Lower leg skin (tissue), 3 donors: ENCODE measurements around the gene PRRT3.

ENCODE experiments used
- CTCF ChIP-seq, 3 donors: fragments of 450-650 bp; IDR thresholded peaks; one replicate each; pipeline ENCODE4 v1.5.1; 2016; ENCODE audit warnings: antibody characterized with exemption in 3 of 3, mild to moderate bottlenecking in 3 of 3, moderate library complexity in 2 of 3
- POLR2A ChIP-seq, 2 donors: fragments of 450-650 bp; IDR thresholded peaks; one replicate each; pipeline ENCODE4 v1.6.1; 2016 to 2017; ENCODE audit warnings: antibody characterized with exemption in 2 of 2, mild to moderate bottlenecking in 1 of 2, moderate library complexity in 1 of 2

DNA sequence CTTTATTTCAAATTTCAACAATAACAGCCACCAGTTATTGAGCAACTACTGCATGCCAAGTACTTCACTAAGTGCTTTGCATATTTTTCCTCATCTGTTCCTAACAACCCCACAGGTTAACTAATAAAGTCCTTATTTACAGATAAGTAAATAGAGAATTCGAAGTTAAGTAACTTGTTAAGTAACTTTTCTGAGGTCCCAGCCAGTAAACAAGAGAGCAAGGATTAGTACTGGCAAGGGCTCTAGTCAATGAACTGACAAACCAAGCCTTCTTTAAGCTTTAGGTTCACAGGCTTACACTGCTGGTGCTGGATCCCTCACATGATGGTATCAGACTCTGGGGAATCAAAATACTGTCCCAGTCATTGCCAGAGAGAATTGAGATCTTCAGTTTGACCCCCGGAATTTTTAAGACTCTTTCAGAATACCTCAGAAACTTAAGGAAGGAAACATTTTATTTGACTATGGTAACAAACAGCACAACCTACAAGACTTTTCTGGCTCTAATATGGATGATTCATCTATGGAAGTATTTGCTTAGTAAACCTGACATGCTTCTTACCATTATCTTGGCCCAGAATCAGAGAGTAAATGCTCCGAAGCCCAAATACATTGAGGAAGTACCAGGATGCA, 17.9 kb upstream of the PRRT3 start:
- no peak for TF ChIP-seq CTCF (IDR thresholded peaks at IDR 0.05)
- TF ChIP-seq POLR2A (IDR thresholded peaks at IDR 0.05) = no peak
